A549 (cell line): ENCODE results near the gene TSACC.

Experiments used
- POLR2A ChIP-seq: IDR thresholded peaks from 2 replicates; pipeline ENCODE4 v1.6.1; 2012; ENCODE audit warnings: mild to moderate bottlenecking, low read length
- TF ChIP-seq, protein P1 (sequence below): fragments of 200-600 bp; sonication (generic); IDR thresholded peaks from 2 replicates; pipeline ENCODE4 v1.6.1; 2016; ENCODE audit warnings: antibody characterized with exemption, mild to moderate bottlenecking, moderate library complexity

DNA sequence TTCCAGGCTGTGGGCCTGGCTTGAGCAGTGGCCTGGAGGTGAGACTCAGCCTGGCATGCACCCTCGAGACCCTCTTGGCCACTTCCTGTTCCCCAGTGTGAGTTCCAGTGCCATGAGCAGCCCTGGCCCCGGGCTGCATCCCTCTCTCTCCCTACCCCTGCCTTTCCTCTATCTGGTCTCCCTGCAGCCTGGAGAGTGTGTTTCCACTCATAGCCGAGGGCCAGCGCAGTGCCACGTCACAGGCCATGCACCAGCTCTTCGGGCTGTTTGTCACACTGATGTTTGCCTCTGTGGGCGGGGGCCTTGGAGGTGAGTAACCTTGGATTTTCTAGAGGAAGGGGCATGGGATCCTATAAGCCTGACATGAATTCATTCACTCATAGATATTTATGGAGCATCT, 44.2 kb downstream of the TSACC start:
- no peak for TF ChIP-seq POLR2A
- TF ChIP-seq, protein P1, sequence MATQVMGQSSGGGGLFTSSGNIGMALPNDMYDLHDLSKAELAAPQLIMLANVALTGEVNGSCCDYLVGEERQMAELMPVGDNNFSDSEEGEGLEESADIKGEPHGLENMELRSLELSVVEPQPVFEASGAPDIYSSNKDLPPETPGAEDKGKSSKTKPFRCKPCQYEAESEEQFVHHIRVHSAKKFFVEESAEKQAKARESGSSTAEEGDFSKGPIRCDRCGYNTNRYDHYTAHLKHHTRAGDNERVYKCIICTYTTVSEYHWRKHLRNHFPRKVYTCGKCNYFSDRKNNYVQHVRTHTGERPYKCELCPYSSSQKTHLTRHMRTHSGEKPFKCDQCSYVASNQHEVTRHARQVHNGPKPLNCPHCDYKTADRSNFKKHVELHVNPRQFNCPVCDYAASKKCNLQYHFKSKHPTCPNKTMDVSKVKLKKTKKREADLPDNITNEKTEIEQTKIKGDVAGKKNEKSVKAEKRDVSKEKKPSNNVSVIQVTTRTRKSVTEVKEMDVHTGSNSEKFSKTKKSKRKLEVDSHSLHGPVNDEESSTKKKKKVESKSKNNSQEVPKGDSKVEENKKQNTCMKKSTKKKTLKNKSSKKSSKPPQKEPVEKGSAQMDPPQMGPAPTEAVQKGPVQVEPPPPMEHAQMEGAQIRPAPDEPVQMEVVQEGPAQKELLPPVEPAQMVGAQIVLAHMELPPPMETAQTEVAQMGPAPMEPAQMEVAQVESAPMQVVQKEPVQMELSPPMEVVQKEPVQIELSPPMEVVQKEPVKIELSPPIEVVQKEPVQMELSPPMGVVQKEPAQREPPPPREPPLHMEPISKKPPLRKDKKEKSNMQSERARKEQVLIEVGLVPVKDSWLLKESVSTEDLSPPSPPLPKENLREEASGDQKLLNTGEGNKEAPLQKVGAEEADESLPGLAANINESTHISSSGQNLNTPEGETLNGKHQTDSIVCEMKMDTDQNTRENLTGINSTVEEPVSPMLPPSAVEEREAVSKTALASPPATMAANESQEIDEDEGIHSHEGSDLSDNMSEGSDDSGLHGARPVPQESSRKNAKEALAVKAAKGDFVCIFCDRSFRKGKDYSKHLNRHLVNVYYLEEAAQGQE = no peak
